ENCODE results near the gene MSL1. TPM values are rescaled to one million over a fixed set of nuclear protein-coding genes. Genes with fewer than 3 reads are reported as not detected.
A peak's percentile ranks its signal among the peaks of the same experiment; 100 is the strongest.

MSL1 gene
- total and polyA plus RNA-seq, 2 of the 13 experiments (the other 11 are each of a cell fraction or from before 2014, with no cell fraction given), result 63.8 to 88.5 TPM

DNA sequence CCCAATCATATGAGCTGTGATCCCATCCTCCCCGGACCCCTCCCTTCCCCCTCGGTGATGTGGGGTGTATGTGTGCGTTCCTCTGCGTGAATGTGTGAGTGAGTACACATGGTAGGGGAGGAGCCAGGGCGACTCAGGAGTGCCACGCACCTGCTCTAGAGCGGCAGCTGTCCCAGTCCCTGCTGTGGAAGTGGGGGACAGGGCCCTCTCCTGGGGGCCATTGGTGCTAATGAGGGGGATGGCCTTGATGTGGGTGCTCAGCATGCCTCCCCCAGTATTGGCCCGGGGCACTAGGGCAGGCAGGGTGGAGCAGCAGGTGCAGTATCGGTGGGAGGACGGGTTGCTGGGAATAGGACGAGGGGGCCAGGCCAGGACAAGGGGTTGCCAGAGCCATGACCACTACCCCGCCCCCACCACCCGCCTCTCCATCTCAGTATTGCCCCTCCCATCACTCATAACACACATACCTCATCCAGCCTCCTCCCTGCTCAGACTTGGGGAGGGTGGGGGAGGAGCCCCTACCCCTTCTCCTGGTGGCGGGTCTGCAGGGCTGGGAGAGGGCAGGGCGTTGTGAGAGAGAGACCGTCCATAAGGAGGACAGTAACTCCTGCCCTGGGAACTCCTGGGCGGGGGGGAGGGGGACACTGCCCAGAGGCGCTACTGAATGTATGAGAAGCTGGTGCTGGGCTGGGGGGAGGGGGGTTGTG lies 29.9 kb upstream of the MSL1 start:
- ATAC-seq, result peak; percentile 11
- CTCF ChIA-PET (ENCODE audit: low intra/inter-chr PET ratio, low total read pairs), result no interaction called here
- in situ Hi-C loops (cut with HindIII; ENCODE audit: extremely low pct_ligation_motif_present, low pct_unique_long_range_greater_than_20kb) (no loop called here), intact Hi-C loops (cut with micrococcal nuclease; ENCODE audit: unreplicated experiment) (no loop called here)
- WGBS (ENCODE audit: low lambda C conversion rate), result 93% methylated on average over 18 of the region's 18 CpGs
- Histone ChIP-seq H3K79me2 (ENCODE audit: insufficient read depth, low read length) (no peaks in the 10 kb centered on the region), H3K4me3 (replicated peaks in 1 of 3; ENCODE audit: insufficient read depth in 1 of 3, low read depth in 2 of 3, low read length in 3 of 3) (no peak overlapping the region), H2AFZ (ENCODE audit: low read length) (no peak overlapping the region), H3K27me3 (ENCODE audit: control insufficient read depth in 1 of 2, insufficient read depth in 2 of 2, low read length in 2 of 2) (no peaks in the 10 kb centered on the region), H3K9ac (ENCODE audit: insufficient read depth, low read depth, low read length) (no peak overlapping the region), H3K9me3 (ENCODE audit: low read length) (no peaks in the 10 kb centered on the region), H3K36me3 (replicated peaks in 1 of 2; ENCODE audit: control insufficient read depth in 1 of 2, insufficient read depth in 2 of 2, low read length in 2 of 2) (peaks cover 30 to 60% of the 10 kb centered on the region in 2 experiments), H3K4me1 (ENCODE audit: insufficient read depth, low read length) (0 out of 2 replicates have a peak, but pooled peaks cover 12% of the 10 kb centered on the region), H3K4me2 (ENCODE audit: low read depth, low read length) (no peak overlapping the region), H4K20me1 (ENCODE audit: insufficient read depth, low read length) (no peaks in the 10 kb centered on the region), H3K27ac (ENCODE audit: extremely low read length, insufficient read depth, low read length) (no peak overlapping the region)
- POLR2A ChIA-PET, result interaction anchor here (0.6 to 1.4 kb wide), 4 partner anchors 9 to 131 kb away, joined by 3 to 4 read pairs (median 4); no protein-coding TSS in a partner anchor
- no peak for DNase-seq (ENCODE audit: low spot score)
- no TSS peak for BruUV-seq (replicated peaks)
- no peak for FAIRE-seq
- TF ChIP-seq TOE1 (CRISPR knock-in tag; IDR thresholded peaks at IDR 0.05) (no peak), GLI4 (CRISPR knock-in tag; IDR thresholded peaks at IDR 0.05; ENCODE audit: borderline replicate concordance) (no peak), ZNF253 (CRISPR knock-in tag; IDR thresholded peaks at IDR 0.05; ENCODE audit: borderline replicate concordance) (no peak), AGO2 (optimal IDR thresholded peaks at IDR 0.05; ENCODE audit: low read depth, low read length) (peak; percentile 83), NCOA5 (CRISPR knock-in tag; IDR thresholded peaks at IDR 0.05) (no peak), TAF15 (IDR thresholded peaks at IDR 0.05; ENCODE audit: low read depth, low read length, poor library complexity, severe bottlenecking) (no peak), HOXA9 (CRISPR knock-in tag; IDR thresholded peaks at IDR 0.05; ENCODE audit: borderline replicate concordance) (no peak), ZNF598 (CRISPR knock-in tag; IDR thresholded peaks at IDR 0.05; ENCODE audit: borderline replicate concordance) (no peak)
- TF ChIP-seq, protein P1, sequence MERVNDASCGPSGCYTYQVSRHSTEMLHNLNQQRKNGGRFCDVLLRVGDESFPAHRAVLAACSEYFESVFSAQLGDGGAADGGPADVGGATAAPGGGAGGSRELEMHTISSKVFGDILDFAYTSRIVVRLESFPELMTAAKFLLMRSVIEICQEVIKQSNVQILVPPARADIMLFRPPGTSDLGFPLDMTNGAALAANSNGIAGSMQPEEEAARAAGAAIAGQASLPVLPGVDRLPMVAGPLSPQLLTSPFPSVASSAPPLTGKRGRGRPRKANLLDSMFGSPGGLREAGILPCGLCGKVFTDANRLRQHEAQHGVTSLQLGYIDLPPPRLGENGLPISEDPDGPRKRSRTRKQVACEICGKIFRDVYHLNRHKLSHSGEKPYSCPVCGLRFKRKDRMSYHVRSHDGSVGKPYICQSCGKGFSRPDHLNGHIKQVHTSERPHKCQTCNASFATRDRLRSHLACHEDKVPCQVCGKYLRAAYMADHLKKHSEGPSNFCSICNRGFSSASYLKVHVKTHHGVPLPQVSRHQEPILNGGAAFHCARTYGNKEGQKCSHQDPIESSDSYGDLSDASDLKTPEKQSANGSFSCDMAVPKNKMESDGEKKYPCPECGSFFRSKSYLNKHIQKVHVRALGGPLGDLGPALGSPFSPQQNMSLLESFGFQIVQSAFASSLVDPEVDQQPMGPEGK (CRISPR knock-in tag; IDR thresholded peaks at IDR 0.05), result 0 out of 2 replicates have a peak, but pooled peaks have one; percentile 15
- TF ChIP-seq, protein P2, sequence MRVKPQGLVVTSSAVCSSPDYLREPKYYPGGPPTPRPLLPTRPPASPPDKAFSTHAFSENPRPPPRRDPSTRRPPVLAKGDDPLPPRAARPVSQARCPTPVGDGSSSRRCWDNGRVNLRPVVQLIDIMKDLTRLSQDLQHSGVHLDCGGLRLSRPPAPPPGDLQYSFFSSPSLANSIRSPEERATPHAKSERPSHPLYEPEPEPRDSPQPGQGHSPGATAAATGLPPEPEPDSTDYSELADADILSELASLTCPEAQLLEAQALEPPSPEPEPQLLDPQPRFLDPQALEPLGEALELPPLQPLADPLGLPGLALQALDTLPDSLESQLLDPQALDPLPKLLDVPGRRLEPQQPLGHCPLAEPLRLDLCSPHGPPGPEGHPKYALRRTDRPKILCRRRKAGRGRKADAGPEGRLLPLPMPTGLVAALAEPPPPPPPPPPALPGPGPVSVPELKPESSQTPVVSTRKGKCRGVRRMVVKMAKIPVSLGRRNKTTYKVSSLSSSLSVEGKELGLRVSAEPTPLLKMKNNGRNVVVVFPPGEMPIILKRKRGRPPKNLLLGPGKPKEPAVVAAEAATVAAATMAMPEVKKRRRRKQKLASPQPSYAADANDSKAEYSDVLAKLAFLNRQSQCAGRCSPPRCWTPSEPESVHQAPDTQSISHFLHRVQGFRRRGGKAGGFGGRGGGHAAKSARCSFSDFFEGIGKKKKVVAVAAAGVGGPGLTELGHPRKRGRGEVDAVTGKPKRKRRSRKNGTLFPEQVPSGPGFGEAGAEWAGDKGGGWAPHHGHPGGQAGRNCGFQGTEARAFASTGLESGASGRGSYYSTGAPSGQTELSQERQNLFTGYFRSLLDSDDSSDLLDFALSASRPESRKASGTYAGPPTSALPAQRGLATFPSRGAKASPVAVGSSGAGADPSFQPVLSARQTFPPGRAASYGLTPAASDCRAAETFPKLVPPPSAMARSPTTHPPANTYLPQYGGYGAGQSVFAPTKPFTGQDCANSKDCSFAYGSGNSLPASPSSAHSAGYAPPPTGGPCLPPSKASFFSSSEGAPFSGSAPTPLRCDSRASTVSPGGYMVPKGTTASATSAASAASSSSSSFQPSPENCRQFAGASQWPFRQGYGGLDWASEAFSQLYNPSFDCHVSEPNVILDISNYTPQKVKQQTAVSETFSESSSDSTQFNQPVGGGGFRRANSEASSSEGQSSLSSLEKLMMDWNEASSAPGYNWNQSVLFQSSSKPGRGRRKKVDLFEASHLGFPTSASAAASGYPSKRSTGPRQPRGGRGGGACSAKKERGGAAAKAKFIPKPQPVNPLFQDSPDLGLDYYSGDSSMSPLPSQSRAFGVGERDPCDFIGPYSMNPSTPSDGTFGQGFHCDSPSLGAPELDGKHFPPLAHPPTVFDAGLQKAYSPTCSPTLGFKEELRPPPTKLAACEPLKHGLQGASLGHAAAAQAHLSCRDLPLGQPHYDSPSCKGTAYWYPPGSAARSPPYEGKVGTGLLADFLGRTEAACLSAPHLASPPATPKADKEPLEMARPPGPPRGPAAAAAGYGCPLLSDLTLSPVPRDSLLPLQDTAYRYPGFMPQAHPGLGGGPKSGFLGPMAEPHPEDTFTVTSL (CRISPR knock-in tag; IDR thresholded peaks at IDR 0.05; ENCODE audit: borderline replicate concordance), result no peak
- TF ChIP-seq, protein P3, sequence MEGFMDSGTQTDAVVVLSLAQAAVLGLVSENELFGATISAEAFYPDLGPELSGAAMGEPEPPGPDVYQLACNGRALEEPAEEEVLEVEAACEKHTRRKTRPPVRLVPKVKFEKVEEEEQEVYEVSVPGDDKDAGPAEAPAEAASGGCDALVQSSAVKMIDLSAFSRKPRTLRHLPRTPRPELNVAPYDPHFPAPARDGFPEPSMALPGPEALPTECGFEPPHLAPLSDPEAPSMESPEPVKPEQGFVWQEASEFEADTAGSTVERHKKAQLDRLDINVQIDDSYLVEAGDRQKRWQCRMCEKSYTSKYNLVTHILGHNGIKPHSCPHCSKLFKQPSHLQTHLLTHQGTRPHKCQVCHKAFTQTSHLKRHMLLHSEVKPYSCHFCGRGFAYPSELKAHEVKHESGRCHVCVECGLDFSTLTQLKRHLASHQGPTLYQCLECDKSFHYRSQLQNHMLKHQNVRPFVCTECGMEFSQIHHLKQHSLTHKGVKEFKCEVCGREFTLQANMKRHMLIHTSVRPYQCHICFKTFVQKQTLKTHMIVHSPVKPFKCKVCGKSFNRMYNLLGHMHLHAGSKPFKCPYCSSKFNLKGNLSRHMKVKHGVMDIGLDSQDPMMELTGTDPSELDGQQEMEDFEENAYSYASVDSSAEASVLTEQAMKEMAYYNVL (CRISPR knock-in tag; IDR thresholded peaks at IDR 0.05; ENCODE audit: borderline replicate concordance), result no peak
- TF ChIP-seq, protein P4, sequence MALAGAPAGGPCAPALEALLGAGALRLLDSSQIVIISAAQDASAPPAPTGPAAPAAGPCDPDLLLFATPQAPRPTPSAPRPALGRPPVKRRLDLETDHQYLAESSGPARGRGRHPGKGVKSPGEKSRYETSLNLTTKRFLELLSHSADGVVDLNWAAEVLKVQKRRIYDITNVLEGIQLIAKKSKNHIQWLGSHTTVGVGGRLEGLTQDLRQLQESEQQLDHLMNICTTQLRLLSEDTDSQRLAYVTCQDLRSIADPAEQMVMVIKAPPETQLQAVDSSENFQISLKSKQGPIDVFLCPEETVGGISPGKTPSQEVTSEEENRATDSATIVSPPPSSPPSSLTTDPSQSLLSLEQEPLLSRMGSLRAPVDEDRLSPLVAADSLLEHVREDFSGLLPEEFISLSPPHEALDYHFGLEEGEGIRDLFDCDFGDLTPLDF (CRISPR knock-in tag; IDR thresholded peaks at IDR 0.05), result no peak
